ENCODE results near the gene CELA3B.

DNA sequence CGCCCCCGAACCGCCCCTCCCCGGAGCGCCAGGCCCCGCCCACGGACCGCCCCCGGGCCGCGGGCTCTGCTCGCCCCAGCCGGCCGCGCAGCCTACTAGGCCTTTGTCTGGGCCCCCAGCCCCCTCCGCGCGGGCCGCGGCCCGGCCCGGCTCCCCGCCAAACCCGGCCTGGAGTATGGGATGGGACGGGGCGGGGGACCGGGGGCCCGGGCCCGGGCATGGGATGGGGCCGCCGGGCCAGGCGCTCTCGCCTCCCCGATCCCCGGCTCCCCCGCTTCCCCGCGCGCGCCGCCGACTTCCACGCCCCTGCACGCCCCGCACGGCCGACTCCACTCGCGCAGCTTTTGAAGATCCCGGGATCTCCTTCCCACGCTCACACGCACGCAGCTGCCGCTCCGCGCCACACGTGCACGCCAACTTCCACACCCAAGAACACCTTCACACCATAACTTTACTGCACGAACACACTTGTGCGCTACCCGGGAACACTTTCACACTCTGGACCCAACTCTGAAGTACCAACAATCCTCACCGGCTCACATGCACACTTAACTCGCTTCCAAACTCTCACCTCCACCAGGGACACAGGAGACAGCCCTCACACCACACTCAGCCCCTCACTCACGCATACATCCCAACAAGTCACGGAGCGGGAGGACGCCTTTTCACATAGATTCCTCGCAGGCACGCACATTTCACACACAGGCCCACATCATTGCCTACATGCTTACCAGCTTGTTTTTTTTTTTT lies 39.3 kb upstream of the CELA3B start:
- TF ChIP-seq EP300 (IDR thresholded peaks at IDR 0.05) = no peak
- TF ChIP-seq, protein P1, sequence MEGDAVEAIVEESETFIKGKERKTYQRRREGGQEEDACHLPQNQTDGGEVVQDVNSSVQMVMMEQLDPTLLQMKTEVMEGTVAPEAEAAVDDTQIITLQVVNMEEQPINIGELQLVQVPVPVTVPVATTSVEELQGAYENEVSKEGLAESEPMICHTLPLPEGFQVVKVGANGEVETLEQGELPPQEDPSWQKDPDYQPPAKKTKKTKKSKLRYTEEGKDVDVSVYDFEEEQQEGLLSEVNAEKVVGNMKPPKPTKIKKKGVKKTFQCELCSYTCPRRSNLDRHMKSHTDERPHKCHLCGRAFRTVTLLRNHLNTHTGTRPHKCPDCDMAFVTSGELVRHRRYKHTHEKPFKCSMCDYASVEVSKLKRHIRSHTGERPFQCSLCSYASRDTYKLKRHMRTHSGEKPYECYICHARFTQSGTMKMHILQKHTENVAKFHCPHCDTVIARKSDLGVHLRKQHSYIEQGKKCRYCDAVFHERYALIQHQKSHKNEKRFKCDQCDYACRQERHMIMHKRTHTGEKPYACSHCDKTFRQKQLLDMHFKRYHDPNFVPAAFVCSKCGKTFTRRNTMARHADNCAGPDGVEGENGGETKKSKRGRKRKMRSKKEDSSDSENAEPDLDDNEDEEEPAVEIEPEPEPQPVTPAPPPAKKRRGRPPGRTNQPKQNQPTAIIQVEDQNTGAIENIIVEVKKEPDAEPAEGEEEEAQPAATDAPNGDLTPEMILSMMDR (IDR thresholded peaks at IDR 0.05) = peak in 2 of 4 experiments; percentile 10 to 11
- peak; percentile 70 for TF ChIP-seq POLR2AphosphoS5 (IDR thresholded peaks at IDR 0.05)

Data from gastroesophageal sphincter (tissue), 3 donors.